K562 (cell line): ENCODE results near the gene URGCP. TPM values are rescaled to one million over a fixed set of nuclear protein-coding genes. Genes with fewer than 3 reads are reported as not detected.

Experiments used
- CBX1 ChIP-seq: sonication (generic); IDR thresholded peaks from 2 replicates; pipeline ENCODE4 v1.6.1; 2016; ENCODE audit warnings: antibody characterized with exemption, low read depth, mild to moderate bottlenecking
- KAT8 ChIP-seq: fragments of 450-650 bp; IDR thresholded peaks from 2 replicates; pipeline ENCODE4 v1.6.1; 2016; ENCODE audit warnings: low read depth, mild to moderate bottlenecking
- KLF16 ChIP-seq: IDR thresholded peaks from 2 replicates; pipeline ENCODE4 v1.6.1; 2016; ENCODE audit warnings: antibody characterized with exemption
- MECOM ChIP-seq: fragments of 250-450 bp; sonication (Bioruptor Pico); IDR thresholded peaks from 2 replicates; pipeline ENCODE4 v1.8.0; 2022; ENCODE audit warnings: inconsistent platforms
- PHB2 ChIP-seq: fragments of 450-650 bp; IDR thresholded peaks from 2 replicates; pipeline ENCODE4 v1.6.1; 2017; ENCODE audit warnings: low read depth
- PHTF2 ChIP-seq: fragments of 250-450 bp; sonication (Bioruptor Pico); IDR thresholded peaks from 2 replicates; pipeline ENCODE4 v1.5.0; 2021; ENCODE audit warnings: mild to moderate bottlenecking
- TEAD1 ChIP-seq, 2 experiments: fragments of 450-650 bp in 1 of 2; sonication (generic) in 1 of 2; formaldehyde crosslinking; IDR thresholded peaks; 2 replicates each; pipeline versions ENCODE4 v1.4.0 to v1.8.0; 2020 to 2022; ENCODE audit warnings: mild to moderate bottlenecking in 2 of 2, missing genetic modification reagents in 1 of 2
- WHSC1 ChIP-seq: IDR thresholded peaks from one replicate; pipeline ENCODE4 v1.6.1; 2012; ENCODE audit warnings: low read length, control low read depth, inconsistent platforms
- ZNF586 ChIP-seq: fragments of 450-650 bp; formaldehyde crosslinking; conservative IDR thresholded peaks from 2 replicates; pipeline ENCODE4 v1.4.0; 2020; ENCODE audit warnings: mild to moderate bottlenecking, moderate library complexity
- ZNF707 ChIP-seq: fragments of 250-450 bp; sonication (Bioruptor Pico); conservative IDR thresholded peaks from 2 replicates; pipeline ENCODE4 v1.8.0; 2022; ENCODE audit warnings: inconsistent platforms, mild to moderate bottlenecking, moderate library complexity
- polyA plus RNA-seq, 8 experiments: library from polyadenylated mRNA; depleted of rRNA in 4 of 8; stranded (reverse) in 5 of 8; unstranded in 3 of 8; fragments of >200 nt; fragmentation: Nextera tagmentation in 2 of 8; fragmentation: Illumina TruSeq in 1 of 8; extraction: Ambion mirVana in 2 of 8; extraction: Trizol in 1 of 8; gene quantifications; 2 replicates each; pipeline versions ENCODE4 v1.2.1 to v1.2.3, GENCODE V29; 2011 to 2014; ENCODE audit warnings: inconsistent platforms in 1 of 8, missing spikeins in 1 of 8
- total RNA-seq, 7 experiments: library from RNA; depleted of rRNA in 6 of 7; stranded (reverse); fragments of >200 nt in 6 of 7; fragmentation: Illumina TruSeq in 2 of 7; extraction: Trizol in 2 of 7; gene quantifications; 2 replicates each; pipeline versions ENCODE4 v1.2.1 to v1.2.3, GENCODE V29; 2011 to 2021; ENCODE audit warnings: low replicate concordance in 1 of 7
- TF ChIP-seq, protein P1 (sequence below): fragments of 250-450 bp; sonication (Bioruptor Pico); IDR thresholded peaks from 2 replicates; pipeline ENCODE4 v1.5.0; 2020; ENCODE audit warnings: mild to moderate bottlenecking, borderline replicate concordance
- TF ChIP-seq, protein P2 (sequence below): sonication (generic); formaldehyde crosslinking; IDR thresholded peaks from 2 replicates; pipeline ENCODE4 v1.8.0; 2023; ENCODE audit warnings: mild to moderate bottlenecking, missing genetic modification reagents
- TF ChIP-seq, protein P3 (sequence below), 2 experiments: fragments of 450-650 bp in 1 of 2; sonication (generic) in 1 of 2; formaldehyde crosslinking in 1 of 2; IDR thresholded peaks; 2 replicates each; pipeline versions ENCODE4 v1.7.1 to v1.9.0; 2016 to 2022; ENCODE audit warnings: inconsistent platforms in 1 of 2, mild to moderate bottlenecking in 1 of 2, missing genetic modification reagents in 1 of 2

Gene URGCP
- total and polyA plus RNA-seq, 9 of the 15 experiments (the other 6 are each of a cell fraction or from before 2014, with no cell fraction given): 1.7 to 25.8 (median 12.5) TPM

DNA sequence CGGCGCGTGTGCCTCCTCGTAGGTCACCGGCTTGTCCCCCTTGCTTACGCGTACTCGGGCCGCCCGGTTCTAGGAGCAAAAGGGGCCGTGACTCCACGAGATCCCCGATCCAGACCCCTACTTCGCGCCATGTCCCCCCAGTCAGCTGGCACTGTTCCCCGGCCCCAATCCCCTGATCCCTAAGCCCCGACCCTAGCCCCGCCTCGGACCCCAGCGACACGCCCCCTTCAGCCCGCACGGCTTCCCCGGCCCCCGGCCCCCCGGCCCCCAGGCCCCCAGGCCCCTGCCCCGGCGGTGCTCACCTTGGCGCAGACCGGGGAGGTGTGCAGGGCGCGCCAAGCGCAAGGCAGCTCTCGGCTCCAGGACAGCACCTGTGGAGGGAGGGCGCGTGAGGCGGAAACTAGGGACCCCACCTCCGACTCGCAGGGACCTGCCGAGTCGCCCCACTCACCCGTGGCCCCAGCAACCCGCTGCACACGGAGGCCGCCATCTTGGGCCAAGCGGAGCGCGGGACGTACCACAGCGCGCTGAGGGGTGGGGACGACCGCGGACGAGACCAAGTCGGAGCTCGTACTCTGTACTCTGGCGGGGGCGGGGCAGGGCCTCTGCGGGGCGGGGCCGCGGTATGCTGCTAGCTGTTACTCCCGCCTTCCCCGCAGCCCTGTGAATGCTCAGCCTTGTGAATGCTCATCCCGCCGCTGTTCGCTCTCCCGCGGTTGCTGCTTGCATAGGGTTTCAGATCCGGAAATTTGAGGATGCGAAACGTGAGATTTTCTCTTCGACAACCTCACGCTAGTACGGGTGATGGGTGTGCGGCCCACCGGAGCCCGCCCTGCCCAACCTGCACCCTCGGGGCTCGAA lies 37.2 kb downstream of the URGCP start, which contains the start of gene MRPS24 (continued):
- TF ChIP-seq, protein P1, sequence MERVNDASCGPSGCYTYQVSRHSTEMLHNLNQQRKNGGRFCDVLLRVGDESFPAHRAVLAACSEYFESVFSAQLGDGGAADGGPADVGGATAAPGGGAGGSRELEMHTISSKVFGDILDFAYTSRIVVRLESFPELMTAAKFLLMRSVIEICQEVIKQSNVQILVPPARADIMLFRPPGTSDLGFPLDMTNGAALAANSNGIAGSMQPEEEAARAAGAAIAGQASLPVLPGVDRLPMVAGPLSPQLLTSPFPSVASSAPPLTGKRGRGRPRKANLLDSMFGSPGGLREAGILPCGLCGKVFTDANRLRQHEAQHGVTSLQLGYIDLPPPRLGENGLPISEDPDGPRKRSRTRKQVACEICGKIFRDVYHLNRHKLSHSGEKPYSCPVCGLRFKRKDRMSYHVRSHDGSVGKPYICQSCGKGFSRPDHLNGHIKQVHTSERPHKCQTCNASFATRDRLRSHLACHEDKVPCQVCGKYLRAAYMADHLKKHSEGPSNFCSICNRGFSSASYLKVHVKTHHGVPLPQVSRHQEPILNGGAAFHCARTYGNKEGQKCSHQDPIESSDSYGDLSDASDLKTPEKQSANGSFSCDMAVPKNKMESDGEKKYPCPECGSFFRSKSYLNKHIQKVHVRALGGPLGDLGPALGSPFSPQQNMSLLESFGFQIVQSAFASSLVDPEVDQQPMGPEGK (CRISPR knock-in tag): no peak
- no peak for TF ChIP-seq MECOM (CRISPR knock-in tag)
- TF ChIP-seq TEAD1 (CRISPR knock-in tag; IDR thresholded peaks at IDR 0.05): peak in 1 of 2 experiments; percentile 66; a peak in 1 of 4 replicates
- no peak for TF ChIP-seq PHB2
- TF ChIP-seq ZNF707 (CRISPR knock-in tag): no peak
- TF ChIP-seq WHSC1: no peak
- TF ChIP-seq CBX1: peak; percentile 70; the same call in 1 of the 2 replicates
- TF ChIP-seq, protein P2, sequence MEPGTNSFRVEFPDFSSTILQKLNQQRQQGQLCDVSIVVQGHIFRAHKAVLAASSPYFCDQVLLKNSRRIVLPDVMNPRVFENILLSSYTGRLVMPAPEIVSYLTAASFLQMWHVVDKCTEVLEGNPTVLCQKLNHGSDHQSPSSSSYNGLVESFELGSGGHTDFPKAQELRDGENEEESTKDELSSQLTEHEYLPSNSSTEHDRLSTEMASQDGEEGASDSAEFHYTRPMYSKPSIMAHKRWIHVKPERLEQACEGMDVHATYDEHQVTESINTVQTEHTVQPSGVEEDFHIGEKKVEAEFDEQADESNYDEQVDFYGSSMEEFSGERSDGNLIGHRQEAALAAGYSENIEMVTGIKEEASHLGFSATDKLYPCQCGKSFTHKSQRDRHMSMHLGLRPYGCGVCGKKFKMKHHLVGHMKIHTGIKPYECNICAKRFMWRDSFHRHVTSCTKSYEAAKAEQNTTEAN (CRISPR knock-in tag): no peak
- no peak for TF ChIP-seq ZNF586 (CRISPR knock-in tag)
- TF ChIP-seq KAT8: no peak
- no peak for TF ChIP-seq PHTF2
- TF ChIP-seq, protein P3, sequence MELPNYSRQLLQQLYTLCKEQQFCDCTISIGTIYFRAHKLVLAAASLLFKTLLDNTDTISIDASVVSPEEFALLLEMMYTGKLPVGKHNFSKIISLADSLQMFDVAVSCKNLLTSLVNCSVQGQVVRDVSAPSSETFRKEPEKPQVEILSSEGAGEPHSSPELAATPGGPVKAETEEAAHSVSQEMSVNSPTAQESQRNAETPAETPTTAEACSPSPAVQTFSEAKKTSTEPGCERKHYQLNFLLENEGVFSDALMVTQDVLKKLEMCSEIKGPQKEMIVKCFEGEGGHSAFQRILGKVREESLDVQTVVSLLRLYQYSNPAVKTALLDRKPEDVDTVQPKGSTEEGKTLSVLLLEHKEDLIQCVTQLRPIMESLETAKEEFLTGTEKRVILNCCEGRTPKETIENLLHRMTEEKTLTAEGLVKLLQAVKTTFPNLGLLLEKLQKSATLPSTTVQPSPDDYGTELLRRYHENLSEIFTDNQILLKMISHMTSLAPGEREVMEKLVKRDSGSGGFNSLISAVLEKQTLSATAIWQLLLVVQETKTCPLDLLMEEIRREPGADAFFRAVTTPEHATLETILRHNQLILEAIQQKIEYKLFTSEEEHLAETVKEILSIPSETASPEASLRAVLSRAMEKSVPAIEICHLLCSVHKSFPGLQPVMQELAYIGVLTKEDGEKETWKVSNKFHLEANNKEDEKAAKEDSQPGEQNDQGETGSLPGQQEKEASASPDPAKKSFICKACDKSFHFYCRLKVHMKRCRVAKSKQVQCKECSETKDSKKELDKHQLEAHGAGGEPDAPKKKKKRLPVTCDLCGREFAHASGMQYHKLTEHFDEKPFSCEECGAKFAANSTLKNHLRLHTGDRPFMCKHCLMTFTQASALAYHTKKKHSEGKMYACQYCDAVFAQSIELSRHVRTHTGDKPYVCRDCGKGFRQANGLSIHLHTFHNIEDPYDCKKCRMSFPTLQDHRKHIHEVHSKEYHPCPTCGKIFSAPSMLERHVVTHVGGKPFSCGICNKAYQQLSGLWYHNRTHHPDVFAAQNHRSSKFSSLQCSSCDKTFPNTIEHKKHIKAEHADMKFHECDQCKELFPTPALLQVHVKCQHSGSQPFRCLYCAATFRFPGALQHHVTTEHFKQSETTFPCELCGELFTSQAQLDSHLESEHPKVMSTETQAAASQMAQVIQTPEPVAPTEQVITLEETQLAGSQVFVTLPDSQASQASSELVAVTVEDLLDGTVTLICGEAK (IDR thresholded peaks at IDR 0.05): peak; percentile 27; the same call in 1 of the 2 replicates
- TF ChIP-seq, protein P3 (CRISPR knock-in tag; IDR thresholded peaks at IDR 0.05): no peak
- no peak for TF ChIP-seq KLF16
